Fibroblast of lung (primary cell): Measurements from ENCODE around the gene CYP19A1. TPM values are rescaled to one million over a fixed set of nuclear protein-coding genes. Genes with fewer than 3 reads are reported as not detected.

Experiments used
- DNase-seq, 2 donors: peaks; one replicate each; pipeline versions ENCODE4 v3.0.0 to v3.0.0-alpha.2; 2010; ENCODE audit warnings: low read depth in 2 of 2
- H2AFZ ChIP-seq: 2 replicates; pipeline ENCODE4 v1.5.1; 2012; ENCODE audit warnings: low read length, control low read depth, inconsistent platforms
- H3K27ac ChIP-seq: 2 replicates; pipeline ENCODE4 v1.5.1; 2011; ENCODE audit warnings: low read length, control low read depth; ENCODE audit not compliant: insufficient read depth
- H3K27me3 ChIP-seq: 2 replicates; pipeline ENCODE4 v1.5.1; 2011; ENCODE audit warnings: mild to moderate bottlenecking, low read length; ENCODE audit not compliant: control insufficient read depth, insufficient read depth
- H3K36me3 ChIP-seq: 2 replicates; pipeline ENCODE4 v1.5.1; 2011; ENCODE audit warnings: low read length; ENCODE audit not compliant: control insufficient read depth, insufficient read depth
- H3K4me1 ChIP-seq: 2 replicates; pipeline ENCODE4 v1.5.1; 2011; ENCODE audit warnings: low read length; ENCODE audit not compliant: control insufficient read depth, insufficient read depth; ENCODE audit errors: extremely low read depth
- H3K4me2 ChIP-seq: 2 replicates; pipeline ENCODE4 v1.5.1; 2011; ENCODE audit warnings: low read length, control low read depth; ENCODE audit not compliant: insufficient read depth; ENCODE audit errors: extremely low read depth
- H3K4me3 ChIP-seq, 4 experiments: fragments of 200-600 bp in 1 of 4; sonication (generic) in 1 of 4; replicated peaks in 1 of 4; 2 replicates each; pipeline ENCODE4 v1.5.1; 2011 to 2016; ENCODE audit warnings: low read length in 4 of 4, low read depth in 3 of 4, mild to moderate bottlenecking in 3 of 4, control low read depth in 2 of 4, inconsistent platforms in 1 of 4, mixed read lengths in 1 of 4; ENCODE audit not compliant: insufficient read depth in 1 of 4; ENCODE audit errors: control extremely low read depth in 1 of 4
- H3K79me2 ChIP-seq: 2 replicates; pipeline ENCODE4 v1.5.1; 2012; ENCODE audit warnings: mild to moderate bottlenecking, low read length, inconsistent platforms; ENCODE audit not compliant: control insufficient read depth, insufficient read depth
- H3K9ac ChIP-seq: 2 replicates; pipeline ENCODE4 v1.5.1; 2011; ENCODE audit warnings: mild to moderate bottlenecking, low read length, control low read depth; ENCODE audit not compliant: insufficient read depth
- H3K9me3 ChIP-seq: 2 replicates; pipeline ENCODE4 v1.5.1; 2012; ENCODE audit warnings: low read depth, low read length; ENCODE audit not compliant: control insufficient read depth, insufficient read depth
- H4K20me1 ChIP-seq: 2 replicates; pipeline ENCODE4 v1.5.1; 2011; ENCODE audit warnings: low read length; ENCODE audit not compliant: control insufficient read depth, insufficient read depth; ENCODE audit errors: extremely low read depth
- CTCF ChIP-seq, 2 donors: IDR thresholded peaks in 1 of 2; conservative IDR thresholded peaks in 1 of 2; 1 replicate in 1 of 2; 2 replicates in 1 of 2; pipeline ENCODE4 v1.5.1; 2011 to 2012; ENCODE audit warnings: low read length in 2 of 2, control low read depth in 1 of 2, inconsistent platforms in 1 of 2, low read depth in 1 of 2, mild to moderate bottlenecking in 1 of 2
- EZH2 ChIP-seq: IDR thresholded peaks from 2 replicates; pipeline ENCODE4 v1.5.1; 2012; ENCODE audit warnings: low read length, control low read depth, mild to moderate bottlenecking; ENCODE audit errors: missing control alignments
- polyA plus RNA-seq, 2 donors: library from polyadenylated mRNA; depleted of rRNA in 1 of 2; stranded (reverse) in 1 of 2; unstranded in 1 of 2; fragments of >200 nt; gene quantifications; 2 replicates each; pipeline ENCODE4 v1.2.1, GENCODE V29; 2011 to 2012; ENCODE audit warnings: missing spikeins in 1 of 2
- total RNA-seq: library from RNA; depleted of rRNA; stranded (reverse); fragments of >200 nt; gene quantifications from 2 replicates; pipeline ENCODE4 v1.2.1, GENCODE V29; 2014

Gene CYP19A1
- total and polyA plus RNA-seq, 2 donors (not counting 1 experiment from before 2014, with no cell fraction given): 0.16 to 2.3 TPM

- no peak for DNase-seq
- H3K4me3 ChIP-seq: no peak overlapping the region
- no peak overlapping the region for H2AFZ ChIP-seq
These were observed 136.8 kb downstream of the CYP19A1 start for GRCh38 chr15:51201581-51201980.

GRCh38 chr15:51200792-51201191 is 137.6 kb downstream of the CYP19A1 start:
- H3K9me3 ChIP-seq: no peaks in the 10 kb centered on the region
- no peak overlapping the region for H3K27ac ChIP-seq
- H3K36me3 ChIP-seq: no peaks in the 10 kb centered on the region
- no peak for DNase-seq
- H3K79me2 ChIP-seq: no peaks in the 10 kb centered on the region
- H3K4me2 ChIP-seq: no peak overlapping the region
- no peaks in the 10 kb centered on the region for H3K27me3 ChIP-seq
- H2AFZ ChIP-seq: no peak overlapping the region
- TF ChIP-seq EZH2 (no peak), CTCF (conservative IDR thresholded peaks at IDR 0.05 in 1 of 2, IDR thresholded peaks at IDR 0.05 in 1 of 2; ENCODE audit: low read depth in 1 of 2, low read length in 2 of 2) (no peak)
- no peaks in the 10 kb centered on the region for H4K20me1 ChIP-seq
- no peak overlapping the region for H3K4me3 ChIP-seq
- H3K4me1 ChIP-seq: peaks cover 7% of the 10 kb centered on the region
- H3K9ac ChIP-seq: no peak overlapping the region

More at GRCh38 chr15:51201581-51201980, 136.8 kb downstream of the CYP19A1 start:
- H3K27me3 ChIP-seq: no peaks in the 10 kb centered on the region
- TF ChIP-seq EZH2 (no peak), CTCF (conservative IDR thresholded peaks at IDR 0.05 in 1 of 2, IDR thresholded peaks at IDR 0.05 in 1 of 2; ENCODE audit: low read depth in 1 of 2, low read length in 2 of 2) (no peak)
- peaks cover 7% of the 10 kb centered on the region for H3K4me1 ChIP-seq
- H3K27ac ChIP-seq: no peak overlapping the region
- no peaks in the 10 kb centered on the region for H4K20me1 ChIP-seq
- no peaks in the 10 kb centered on the region for H3K36me3 ChIP-seq
- no peak overlapping the region for H3K9ac ChIP-seq
- H3K4me2 ChIP-seq: no peak overlapping the region
- H3K9me3 ChIP-seq: no peaks in the 10 kb centered on the region
- no peaks in the 10 kb centered on the region for H3K79me2 ChIP-seq

GRCh38 chr15:51199541-51199940 is 138.9 kb downstream of the CYP19A1 start:
- H3K27me3 ChIP-seq: no peaks in the 10 kb centered on the region
- peaks cover 7% of the 10 kb centered on the region for H3K4me1 ChIP-seq
- no peaks in the 10 kb centered on the region for H3K36me3 ChIP-seq
- H3K27ac ChIP-seq: no peak overlapping the region
- no peaks in the 10 kb centered on the region for H3K9me3 ChIP-seq
- H4K20me1 ChIP-seq: no peaks in the 10 kb centered on the region
- DNase-seq: no peak
- no peak overlapping the region for H2AFZ ChIP-seq
- H3K79me2 ChIP-seq: no peaks in the 10 kb centered on the region
- no peak overlapping the region for H3K4me2 ChIP-seq
- no peak for TF ChIP-seq EZH2
- no peak for TF ChIP-seq CTCF (conservative IDR thresholded peaks at IDR 0.05 in 1 of 2, IDR thresholded peaks at IDR 0.05 in 1 of 2; ENCODE audit: low read depth in 1 of 2, low read length in 2 of 2)
- no peak overlapping the region for H3K9ac ChIP-seq
- H3K4me3 ChIP-seq: no peak overlapping the region
